Left ventricle myocardium inferior (tissue), 1 donor: ENCODE data around the gene ADH1C. TPM values are rescaled to one million over a fixed set of nuclear protein-coding genes. Genes with fewer than 3 reads are reported as not detected.
"Not testable (repeated sequence)": the region's sequence is repeated elsewhere in the genome, so short reads cannot be mapped to it uniquely, and the experiment has no call there.

Source experiments
- DNase-seq: peaks from one replicate; pipeline ENCODE4 v3.0.0-alpha.2; 2020
- H3K27ac ChIP-seq: fragments of 200-600 bp; replicated peaks from 2 replicates; pipeline ENCODE4 v1.8.0; 2021
- H3K27me3 ChIP-seq: fragments of 200-600 bp; 2 replicates; pipeline ENCODE4 v1.8.0; 2021; ENCODE audit warnings: low read depth
- H3K36me3 ChIP-seq: fragments of 200-600 bp; 2 replicates; pipeline ENCODE4 v1.8.0; 2021
- H3K4me1 ChIP-seq: fragments of 200-600 bp; 2 replicates; pipeline ENCODE4 v1.8.0; 2021
- H3K4me3 ChIP-seq: fragments of 200-600 bp; 2 replicates; pipeline ENCODE4 v1.8.0; 2021; ENCODE audit warnings: mild to moderate bottlenecking, moderate library complexity
- H3K9me3 ChIP-seq: fragments of 200-600 bp; replicated peaks from 2 replicates; pipeline ENCODE4 v1.8.0; 2021
- CTCF ChIP-seq: fragments of 200-600 bp; IDR thresholded peaks from 2 replicates; pipeline ENCODE4 v1.8.0; 2021; ENCODE audit warnings: antibody characterized with exemption, mild to moderate bottlenecking, borderline replicate concordance
- intact Hi-C: fragments of 100-400 bp; cut with micrococcal nuclease; formaldehyde crosslinking; loops from one replicate; pipeline ENCODE4 v1.11.0; 2022
- total RNA-seq: library from RNA; stranded (reverse); fragmentation: NEBNext Ultra II Directional; extraction: Animal tissue kit (Norgen Biotek cat#: 25700); gene quantifications from one replicate; pipeline ENCODE4 v1.2.1, GENCODE V29; 2021
- donor health status: DM: no; HTN: yes; CAD: no; lungs with severe emphysema.

The ADH1C gene
- total RNA-seq, 1 donor from 2014 or later = 2.6 TPM

DNA sequence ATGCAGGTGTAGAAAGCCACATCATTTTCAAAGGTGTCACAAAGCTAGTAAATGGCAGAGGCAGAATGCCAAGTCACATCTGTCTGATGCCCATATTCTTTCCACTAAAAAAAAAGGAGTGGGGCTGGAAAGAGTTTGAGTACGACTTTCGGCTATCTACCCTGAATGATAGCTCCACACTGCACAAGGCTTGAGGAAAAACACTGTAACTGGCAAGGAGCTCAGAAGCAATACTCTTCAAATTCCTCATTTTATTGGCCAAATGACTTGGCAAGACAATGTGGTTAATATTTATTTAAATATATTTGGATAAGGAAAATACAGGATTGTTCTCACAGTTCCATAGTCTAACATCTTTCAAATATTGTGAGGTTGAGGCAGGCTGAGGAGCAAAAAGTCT, 5.4 kb upstream of the ADH1C start:
- no peaks in the 10 kb centered on the region for H3K27me3 ChIP-seq
- peaks cover 4% of the 10 kb centered on the region for H3K4me1 ChIP-seq
- no peaks in the 10 kb centered on the region for H3K36me3 ChIP-seq
- H3K4me3 ChIP-seq = no peak overlapping the region
- DNase-seq = no peak
- H3K9me3 ChIP-seq = peaks cover 9% of the 10 kb centered on the region
- TF ChIP-seq CTCF = no peak
- intact Hi-C loops = no loop called here
- no peak overlapping the region for H3K27ac ChIP-seq

DNA sequence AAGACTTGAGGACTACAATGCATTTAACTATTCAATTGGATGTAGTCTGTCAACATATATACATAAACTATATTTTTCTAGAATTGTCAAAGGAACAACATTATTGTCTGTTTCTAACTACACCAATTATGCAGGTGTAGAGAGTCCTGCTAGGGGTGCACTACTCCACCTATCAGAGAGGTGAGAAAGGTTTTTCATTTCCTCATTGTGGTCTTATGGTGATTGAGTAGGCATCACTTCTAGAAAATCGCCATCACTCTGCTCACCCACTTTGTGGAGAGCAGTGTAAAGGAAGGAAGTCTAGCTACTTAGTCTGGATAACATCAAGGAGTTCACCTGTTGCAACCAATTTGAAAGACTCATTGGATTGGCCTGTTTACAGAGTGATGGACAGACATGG, 4.4 kb upstream of the ADH1C start:
- no peak for DNase-seq
- Histone ChIP-seq H3K27me3 (no peaks in the 10 kb centered on the region), H3K9me3 (peaks cover 9% of the 10 kb centered on the region), H3K4me1 (peaks cover 4% of the 10 kb centered on the region), H3K4me3 (no peak overlapping the region), H3K27ac (no peak overlapping the region), H3K36me3 (no peaks in the 10 kb centered on the region)
- intact Hi-C loops = no loop called here
- no peak for TF ChIP-seq CTCF

GRCh38 chr4:99356149-99356548, 3.6 kb upstream of the ADH1C start:
- H3K27ac ChIP-seq, H3K27me3 ChIP-seq, H3K4me1 ChIP-seq, intact Hi-C loops, DNase-seq, H3K4me3 ChIP-seq, H3K9me3 ChIP-seq, H3K36me3 ChIP-seq: not testable (repeated sequence)

- DNase-seq = no peak
- intact Hi-C loops = no loop called here
- no peak for TF ChIP-seq CTCF
- H3K36me3 ChIP-seq = peaks cover 3% of the 10 kb centered on the region
- H3K27me3 ChIP-seq = no peaks in the 10 kb centered on the region
- no peaks in the 10 kb centered on the region for H3K9me3 ChIP-seq
- H3K4me1 ChIP-seq = peaks cover 4% of the 10 kb centered on the region
- H3K4me3 ChIP-seq = peak overlapping the region; percentile 45
- H3K27ac ChIP-seq = no peak overlapping the region
Observed at GRCh38 chr4:99351487-99351886, 1.1 kb downstream of the ADH1C start.

DNA sequence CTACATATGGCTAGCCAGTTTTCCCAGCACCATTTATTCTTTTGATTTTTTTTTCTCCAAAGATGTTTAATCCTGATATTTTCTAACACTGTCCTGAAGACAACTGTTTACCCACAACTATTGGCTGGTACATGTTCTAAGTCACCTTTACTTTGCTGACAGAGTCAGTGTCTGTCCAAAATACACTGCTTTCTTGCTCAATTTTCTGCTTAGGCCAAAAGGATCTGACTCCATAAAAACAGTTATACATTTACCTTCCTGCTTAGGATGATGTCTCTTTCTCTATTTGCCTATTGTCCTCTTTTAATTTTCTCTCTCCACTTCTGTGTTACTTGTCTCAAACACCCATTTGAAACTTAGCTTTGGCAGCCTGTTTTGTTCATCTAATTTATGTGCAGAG, 3.2 kb downstream of the ADH1C start:
- Histone ChIP-seq H3K36me3 (peaks cover 3% of the 10 kb centered on the region), H3K27me3 (no peaks in the 10 kb centered on the region), H3K4me1 (peaks cover 4% of the 10 kb centered on the region), H3K9me3 (no peaks in the 10 kb centered on the region), H3K27ac (no peak overlapping the region), H3K4me3 (no peak overlapping the region)
- DNase-seq = no peak
- intact Hi-C loops = no loop called here
- no peak for TF ChIP-seq CTCF

DNA sequence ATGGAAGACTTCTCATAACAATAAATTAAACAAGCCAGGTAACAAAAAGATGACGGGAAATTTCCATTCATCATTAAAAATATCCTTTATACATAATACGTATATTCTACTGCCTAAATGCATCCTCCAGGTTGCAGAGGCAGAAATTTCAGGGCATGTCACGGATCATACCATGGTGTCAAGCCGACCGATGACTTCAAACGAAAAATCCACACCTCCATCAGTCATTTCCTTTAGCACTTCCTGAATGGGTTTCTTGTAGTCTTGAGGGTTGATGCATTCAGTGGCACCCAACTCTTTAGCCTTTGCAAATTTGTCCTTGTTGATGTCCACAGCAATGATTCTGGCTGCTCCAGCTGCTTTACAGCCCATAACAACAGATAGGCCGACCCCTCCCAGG, 9.9 kb downstream of the ADH1C start:
- H3K27ac ChIP-seq, intact Hi-C loops, H3K36me3 ChIP-seq, DNase-seq, H3K9me3 ChIP-seq, H3K4me3 ChIP-seq, H3K4me1 ChIP-seq, H3K27me3 ChIP-seq: not testable (repeated sequence)

GRCh38 chr4:99341426-99341825, 11.1 kb downstream of the ADH1C start:
- no peak for DNase-seq
- no peaks in the 10 kb centered on the region for H3K27me3 ChIP-seq
- intact Hi-C loops = no loop called here
- no peak for TF ChIP-seq CTCF
- no peaks in the 10 kb centered on the region for H3K4me1 ChIP-seq
- no peak overlapping the region for H3K4me3 ChIP-seq
- H3K9me3 ChIP-seq = no peaks in the 10 kb centered on the region
- H3K27ac ChIP-seq = no peak overlapping the region
- H3K36me3 ChIP-seq = peaks cover 3% of the 10 kb centered on the region
